HG02870 (cell line): Measurements from ENCODE around the gene HBZ.
"Not testable (repeated sequence)": the region's sequence is repeated elsewhere in the genome, so short reads cannot be mapped to it uniquely, and the experiment has no call there.

Experiments
- ATAC-seq: cut with Tn5 transposase; IDR thresholded peaks from one replicate; pipeline ENCODE4 v1.9.1; 2021; ENCODE audit warnings: mild to moderate bottlenecking, moderate library complexity; ENCODE audit not compliant: unreplicated experiment

HBZ gene

GRCh38 chr16:177981-178667, 25.7 kb downstream of the HBZ start:
- no peak for ATAC-seq

GRCh38 chr16:178668-179015, 26.2 kb downstream of the HBZ start:
- ATAC-seq: no peak

DNA sequence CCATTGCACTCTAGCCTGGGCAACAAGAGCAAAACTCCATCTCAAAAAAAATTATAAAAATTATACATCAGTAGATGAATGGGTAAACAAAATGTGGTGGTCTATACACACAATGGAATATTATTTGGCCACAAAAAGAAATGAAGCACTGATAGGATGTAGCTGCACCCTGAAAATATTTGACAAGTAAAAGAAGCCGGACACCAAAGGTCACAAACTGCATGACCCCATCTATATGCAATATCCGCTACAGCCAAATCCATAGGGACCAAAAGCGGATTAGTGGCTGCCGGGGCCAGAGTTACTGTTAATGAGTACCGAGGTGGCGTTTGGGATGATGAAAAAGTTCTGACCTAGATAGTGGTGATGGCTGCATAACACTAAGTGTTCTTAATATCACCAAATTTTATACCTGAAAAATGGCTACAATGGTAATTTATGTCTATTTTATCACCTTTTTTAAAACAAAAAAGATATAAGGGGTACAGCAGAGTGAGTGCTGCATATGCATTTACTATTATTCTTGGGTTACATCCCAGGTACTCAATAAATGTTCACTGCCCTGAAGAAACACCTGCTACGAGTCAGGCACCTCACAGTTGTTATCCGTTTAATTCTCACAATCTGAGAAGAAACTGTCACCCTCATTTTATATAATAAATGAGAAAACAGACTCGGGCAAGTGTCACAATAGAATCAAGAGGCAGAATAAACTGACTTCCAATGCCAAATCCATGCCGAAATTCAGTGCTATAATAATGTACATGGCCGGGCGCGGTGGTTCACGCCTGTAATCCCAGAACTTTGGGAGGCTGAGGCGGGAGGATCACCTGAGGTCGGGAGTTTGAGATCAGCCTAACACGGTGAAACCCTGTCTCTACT, 27.0 kb downstream of the HBZ start:
- ATAC-seq: no peak

GRCh38 chr16:180101-180675, 27.7 kb downstream of the HBZ start, which contains the start of gene HBQ1:
Gene HBQ1, plus strand, starts transcription at chr16:180459. Its CDS starts 28 bp downstream, at chr16:180487.
- no peak for ATAC-seq

- ATAC-seq: no peak
These were observed 28.5 kb downstream of the HBZ start for GRCh38 chr16:180681-181564.

GRCh38 chr16:181565-182021, 29.1 kb downstream of the HBZ start:
- ATAC-seq: no peak

GRCh38 chr16:183005-183404, 30.6 kb downstream of the HBZ start:
- ATAC-seq: no peak

DNA sequence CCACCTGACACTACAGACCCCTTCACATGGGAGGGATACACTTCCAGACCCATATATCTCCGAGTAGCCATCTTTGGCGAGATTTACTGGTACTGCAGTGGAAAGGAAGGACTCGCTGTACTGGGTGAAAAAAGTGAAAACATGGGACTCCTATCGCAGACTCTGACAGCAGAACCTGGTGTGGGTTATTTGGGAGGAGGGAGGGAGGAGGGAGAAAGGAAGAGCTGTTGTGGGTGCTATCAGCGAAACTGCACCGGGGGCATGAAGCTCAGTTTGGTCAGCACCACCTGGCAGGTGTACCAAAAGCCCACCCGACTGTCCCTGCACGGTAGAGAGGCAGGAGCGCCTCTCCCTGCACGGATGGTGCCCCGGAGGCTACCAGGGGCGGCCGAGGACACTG, 32.8 kb downstream of the HBZ start:
- no peak for ATAC-seq

DNA sequence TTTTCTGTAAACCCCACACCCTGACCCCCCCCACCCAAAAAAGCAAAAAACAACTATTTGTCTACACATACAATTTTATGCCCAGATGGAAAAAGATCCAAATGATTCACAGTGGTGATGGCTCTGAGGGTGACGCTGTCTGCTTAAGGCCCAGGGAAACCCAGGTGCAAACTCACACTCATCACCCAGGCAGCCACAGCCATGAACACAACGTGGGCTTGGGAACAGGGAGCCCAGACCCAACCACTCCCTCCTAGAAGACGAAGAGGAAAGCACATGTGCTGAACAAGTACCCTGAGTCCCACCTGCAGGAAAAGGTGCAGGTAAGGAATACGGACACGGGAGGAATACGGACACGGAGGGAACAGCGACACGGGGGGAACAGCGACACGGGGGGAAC, 33.2 kb downstream of the HBZ start:
- no peak for ATAC-seq

GRCh38 chr16:187330-187729, 34.9 kb downstream of the HBZ start:
- ATAC-seq: no peak

GRCh38 chr16:188674-189073, 36.2 kb downstream of the HBZ start:
- ATAC-seq: no peak

DNA sequence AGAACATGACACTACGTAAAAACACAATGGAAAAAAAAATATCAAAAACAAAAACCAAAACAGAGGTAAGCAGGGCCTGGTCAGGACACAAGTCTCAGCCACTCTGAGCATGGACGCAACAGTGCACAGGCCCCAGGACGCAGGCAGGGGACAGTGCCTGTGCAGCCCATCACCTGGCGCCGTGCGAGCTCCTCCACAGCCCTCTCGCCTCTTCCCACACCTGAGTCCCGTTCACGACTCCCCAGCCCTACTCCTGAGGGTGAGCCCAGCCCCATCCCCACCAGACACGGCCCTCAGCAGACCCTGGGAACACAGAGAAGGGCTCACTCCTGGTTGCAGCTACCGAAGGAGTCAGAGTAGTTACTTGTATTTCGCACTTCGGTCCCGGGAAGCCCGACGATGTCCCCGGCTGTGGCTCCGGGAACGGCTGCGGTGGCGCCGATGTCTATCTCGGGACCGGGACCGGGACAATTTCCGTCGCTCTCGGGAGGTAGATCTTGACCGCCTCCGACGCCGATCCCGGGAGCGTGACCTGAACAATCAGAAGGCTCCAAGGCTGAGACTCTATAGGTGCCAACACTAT, 37.3 kb downstream of the HBZ start:
- ATAC-seq: no peak

GRCh38 chr16:191831-192230, 39.4 kb downstream of the HBZ start:
- no peak for ATAC-seq

DNA sequence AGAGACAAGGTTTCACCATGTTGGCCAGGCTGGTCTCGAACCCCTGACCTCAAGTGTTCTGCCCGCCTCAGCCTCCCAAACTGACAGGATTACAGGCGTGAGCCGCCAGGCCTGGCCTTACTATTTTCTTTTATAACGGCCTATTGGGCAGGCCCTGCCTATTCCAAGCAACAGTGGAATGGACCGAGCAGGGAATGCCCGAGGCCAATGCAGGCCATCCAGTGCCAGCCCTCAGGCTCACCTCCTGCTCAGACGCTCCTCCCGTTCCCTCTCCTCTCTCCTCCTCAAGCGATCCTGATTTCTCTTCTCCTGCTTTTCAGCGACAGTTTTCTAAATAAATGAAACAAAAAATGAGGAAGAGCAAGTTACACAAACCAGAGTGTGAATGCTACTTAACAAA, 40.2 kb downstream of the HBZ start:
- no peak for ATAC-seq

DNA sequence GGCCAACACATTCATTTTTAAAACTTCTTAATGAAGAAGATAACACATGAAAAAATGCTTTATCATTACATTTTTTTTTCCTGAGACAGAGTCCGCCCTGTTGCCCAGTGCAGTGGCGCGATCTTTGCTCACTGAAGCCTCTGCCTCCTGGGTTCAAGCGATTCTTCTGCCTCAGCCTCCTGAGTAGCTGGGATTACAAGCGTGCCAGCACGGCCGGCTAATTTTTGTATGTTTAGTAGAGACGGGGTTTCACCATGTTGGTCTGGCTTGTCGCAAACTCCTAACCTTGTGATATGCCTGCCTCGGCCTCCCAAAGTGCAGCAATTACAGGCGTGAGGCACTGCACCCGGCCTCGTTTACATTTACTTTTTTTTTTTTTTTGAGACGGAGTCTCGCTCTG, 41.0 kb downstream of the HBZ start:
- ATAC-seq: no peak

- no peak for ATAC-seq
These were observed 42.1 kb downstream of the HBZ start for GRCh38 chr16:194516-194915.

- ATAC-seq: no peak
These were observed 47.9 kb downstream of the HBZ start for GRCh38 chr16:200388-200787.

DNA sequence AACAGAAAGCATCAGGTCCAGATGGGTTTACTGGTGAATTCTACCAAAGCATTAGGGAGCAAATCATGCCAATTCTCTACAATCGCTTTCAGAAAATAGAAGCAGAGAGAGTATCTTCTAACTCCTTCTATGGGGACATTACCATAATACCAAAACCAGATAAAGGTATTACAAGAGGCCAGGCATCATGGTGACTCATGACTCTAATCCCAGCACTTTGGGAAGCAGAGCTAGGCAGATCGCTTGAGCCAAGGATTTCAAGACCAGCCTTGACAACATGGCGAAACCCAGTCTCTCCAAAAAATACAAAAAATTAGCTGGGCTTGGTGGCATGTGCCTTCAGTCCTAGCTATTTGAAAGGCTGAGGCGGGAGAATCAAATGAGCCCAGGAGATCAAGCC, 50.8 kb downstream of the HBZ start:
- ATAC-seq: no peak

DNA sequence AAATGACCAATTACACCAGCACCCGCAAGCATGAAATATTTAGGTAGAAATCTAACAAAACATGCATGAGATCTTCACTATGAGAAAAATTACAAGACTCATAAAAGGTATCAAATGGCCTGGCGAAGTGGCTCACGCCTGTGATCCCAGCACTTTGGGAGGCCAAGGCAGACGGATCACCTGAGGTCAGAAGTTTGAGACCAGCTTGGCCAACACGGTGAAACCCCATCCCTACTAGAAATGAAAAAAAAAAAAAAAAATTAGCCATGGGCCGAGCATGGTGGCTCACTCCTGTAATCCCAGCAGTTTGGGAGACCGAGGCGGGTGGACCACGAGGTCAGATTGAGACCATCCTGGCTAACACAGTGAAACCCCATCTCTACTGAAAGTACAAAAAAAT, 51.6 kb downstream of the HBZ start:
- ATAC-seq: not testable (repeated sequence)
